Measurements from ENCODE around the gene SF3B6. TPM values are rescaled to one million over a fixed set of nuclear protein-coding genes. Genes with fewer than 3 reads are reported as not detected.
"Not testable (repeated sequence)": the region's sequence is repeated elsewhere in the genome, so short reads cannot be mapped to it uniquely, and the experiment has no call there.

The SF3B6 gene
- total and polyA plus RNA-seq, 9 of the 15 experiments (the other 6 are each of a cell fraction or from before 2014, with no cell fraction given), result 146 to 591 (median 295) TPM

GRCh38 chr2:24109431-24109830 lies 33.3 kb upstream of the SF3B6 start:
- H3K9me1 ChIP-seq (ENCODE audit: control insufficient read depth, insufficient read depth, low read length); POLR2A ChIA-PET; H3K9ac ChIP-seq (ENCODE audit: insufficient read depth in 1 of 2, low read depth in 2 of 2, low read length in 2 of 2); in situ Hi-C loops (cut with MboI); H3K4me2 ChIP-seq (ENCODE audit: insufficient read depth, low read length); H3K36me3 ChIP-seq (ENCODE audit: control insufficient read depth, insufficient read depth, low read length); H3K27me3 ChIP-seq (ENCODE audit: control insufficient read depth in 2 of 2, insufficient read depth in 2 of 2, low read length in 2 of 2); H3K9me3 ChIP-seq (replicated peaks; ENCODE audit: control insufficient read depth, insufficient read depth, low read depth, low read length); DNase-seq (ENCODE audit: extremely low read depth in 1 of 4, low spot score in 3 of 4); H3K27ac ChIP-seq (ENCODE audit: extremely low read depth, low read depth, low read length); CTCF ChIA-PET (ENCODE audit: low intra/inter-chr PET ratio); ATAC-seq; H3K4me3 ChIP-seq; BruUV-seq (replicated peaks); H2AFZ ChIP-seq (ENCODE audit: low read depth, low read length); FAIRE-seq; H3K79me2 ChIP-seq (ENCODE audit: control insufficient read depth, insufficient read depth, low read length); H4K20me1 ChIP-seq (replicated peaks; ENCODE audit: control insufficient read depth, insufficient read depth, low read length); intact Hi-C loops (cut with micrococcal nuclease): not testable (repeated sequence)
- WGBS (ENCODE audit: insufficient coverage, low coverage, missing lambda C conversion rate), result 67% methylated on average over 1 of the region's 1 CpG
- peaks cover 4 to 14% of the 10 kb centered on the region in 2 experiments; a peak in 3 of 5 replicates for H3K4me1 ChIP-seq (replicated peaks in 1 of 2; ENCODE audit: control insufficient read depth in 2 of 2, insufficient read depth in 2 of 2, low read length in 2 of 2)
- peak in 1 of 2 experiments; percentile 94 for TF ChIP-seq AFF1 (IDR thresholded peaks at IDR 0.05; ENCODE audit: low read depth in 1 of 2, partially characterized antibody in 2 of 2)

Data from K562 (cell line).